RKO (cell line): ENCODE measurements around the gene CCDC39.
A peak's percentile ranks its signal among the peaks of the same experiment; 100 is the strongest.

ENCODE experiments used
- DNase-seq: peaks from one replicate; pipeline ENCODE4 v3.0.0-alpha.2; 2016; ENCODE audit warnings: low spot score

The CCDC39 gene

DNA sequence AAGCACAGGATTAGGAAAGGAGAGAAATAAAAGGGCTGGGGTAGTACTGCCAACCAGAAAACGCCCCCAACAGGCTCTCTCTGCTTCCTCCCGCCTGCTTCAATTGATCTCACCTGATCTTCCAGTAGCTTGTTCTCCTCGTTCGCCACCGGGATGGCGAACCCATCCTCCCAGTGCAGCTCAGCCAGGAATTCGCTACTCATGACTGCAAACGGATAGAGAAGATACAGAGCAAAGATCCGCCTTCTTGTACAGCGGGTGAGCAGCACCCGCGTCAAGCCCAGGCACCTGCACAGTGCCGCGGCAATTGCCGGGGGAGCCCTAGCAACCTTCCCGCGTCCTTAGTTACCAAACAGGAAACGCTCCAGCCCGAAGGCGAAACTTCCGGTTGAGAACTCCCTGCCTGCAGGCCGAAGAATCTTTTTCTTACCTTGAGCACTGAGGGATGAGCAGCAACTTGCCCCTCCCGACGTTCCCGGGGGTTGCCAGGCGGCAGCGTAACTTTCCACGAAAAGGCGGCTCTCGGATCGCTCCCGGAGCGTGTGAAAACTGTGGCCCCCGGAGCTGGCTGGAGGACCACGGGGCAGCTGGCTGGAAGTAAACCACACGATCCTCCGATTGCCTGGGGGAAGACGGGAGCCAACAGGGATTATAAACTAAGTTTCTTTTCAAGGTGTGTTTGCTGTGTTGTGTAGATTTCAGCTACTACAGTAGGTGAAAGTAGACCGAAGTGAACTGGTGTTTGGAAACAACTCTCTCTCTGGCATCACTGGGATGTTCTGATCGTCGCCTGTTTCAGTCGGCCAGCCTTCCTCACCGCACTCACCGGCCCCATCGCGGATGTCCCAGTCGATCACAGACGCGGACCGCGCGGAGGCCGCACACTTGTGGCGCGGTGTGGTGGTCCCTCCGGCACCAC lies at the start of gene CCDC39:
CCDC39 (minus strand) TSS at position 312 of the 919 bp plus-strand sequence; CDS start at position 203, 109 bp downstream.
- peak; percentile 75 for DNase-seq

DNA sequence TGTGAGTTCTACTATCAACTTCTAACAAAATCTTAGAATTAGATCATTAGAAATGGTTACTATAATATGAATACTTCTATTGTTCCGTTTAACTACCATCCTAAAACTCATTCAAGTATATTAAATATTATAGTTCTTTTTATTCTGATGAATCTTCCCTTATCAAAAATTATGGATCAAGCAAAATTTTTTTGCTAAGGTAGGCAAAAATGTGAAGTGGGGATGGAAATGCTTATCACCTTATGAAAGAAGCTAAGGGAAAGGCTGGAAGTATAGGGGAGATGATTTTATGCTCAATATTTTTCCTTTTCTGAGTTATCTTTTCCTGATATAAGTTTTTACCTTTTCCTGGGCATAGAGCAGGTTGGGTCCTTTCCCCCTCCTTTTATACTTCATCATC lies 40.7 kb upstream of the CCDC39 start:
- DNase-seq = no peak

DNA sequence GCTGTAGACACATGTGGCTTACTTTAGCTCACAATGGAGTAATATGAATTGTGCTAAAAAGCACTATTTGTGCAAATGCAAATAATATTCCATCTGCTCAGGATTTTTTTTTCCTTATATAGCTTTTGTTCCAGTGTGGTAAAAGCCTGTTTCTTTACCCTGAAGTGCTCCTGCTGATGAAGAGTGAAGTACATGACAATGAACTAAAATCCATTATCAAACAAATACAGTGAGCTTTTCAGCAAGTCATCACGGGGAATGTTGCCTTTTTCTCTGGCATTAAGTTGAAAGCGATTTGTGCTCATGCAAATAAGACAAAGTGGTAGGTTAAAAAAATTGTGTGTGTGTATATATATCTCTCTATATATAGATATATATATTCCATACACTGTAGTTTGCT lies 28.6 kb upstream of the CCDC39 start:
- no peak for DNase-seq

DNA sequence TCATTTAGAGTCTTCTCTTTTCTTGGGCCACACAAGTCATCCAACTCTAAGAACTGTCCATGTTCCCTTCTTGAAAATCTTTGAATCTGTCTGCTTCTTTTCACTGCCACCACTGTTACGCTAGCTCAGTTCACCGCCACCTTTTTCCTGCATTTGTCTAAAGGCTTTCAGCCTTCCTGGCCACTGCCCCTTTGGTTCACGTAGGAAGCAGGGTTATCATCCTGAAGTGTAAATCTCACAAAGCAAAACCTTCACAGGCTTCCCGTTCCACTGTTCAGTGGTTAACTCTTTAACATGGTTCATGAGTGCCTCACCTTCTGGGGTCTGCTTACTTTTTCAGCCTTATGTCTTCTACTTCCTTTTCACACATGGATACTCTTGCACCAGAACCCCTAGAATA lies 26.3 kb upstream of the CCDC39 start:
- DNase-seq = no peak

DNA sequence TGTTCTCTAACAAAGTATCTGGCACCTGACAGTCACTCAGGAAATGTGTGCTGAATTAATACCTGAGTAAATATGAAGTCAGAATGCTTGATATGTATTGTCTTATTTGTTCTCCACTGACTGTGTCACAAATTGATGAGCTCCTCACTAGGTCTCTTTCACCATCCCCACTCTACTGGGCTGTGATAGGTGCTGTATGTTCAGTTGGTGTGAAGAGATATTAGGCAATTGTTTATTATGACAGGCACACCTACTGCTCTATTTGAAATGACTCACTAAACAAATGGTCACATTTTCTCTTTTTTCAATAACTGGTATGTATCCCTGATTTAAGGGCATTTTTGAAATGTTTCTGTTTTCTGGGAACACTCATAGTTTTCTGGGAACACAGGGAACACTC lies 25.2 kb upstream of the CCDC39 start:
- no peak for DNase-seq

DNA sequence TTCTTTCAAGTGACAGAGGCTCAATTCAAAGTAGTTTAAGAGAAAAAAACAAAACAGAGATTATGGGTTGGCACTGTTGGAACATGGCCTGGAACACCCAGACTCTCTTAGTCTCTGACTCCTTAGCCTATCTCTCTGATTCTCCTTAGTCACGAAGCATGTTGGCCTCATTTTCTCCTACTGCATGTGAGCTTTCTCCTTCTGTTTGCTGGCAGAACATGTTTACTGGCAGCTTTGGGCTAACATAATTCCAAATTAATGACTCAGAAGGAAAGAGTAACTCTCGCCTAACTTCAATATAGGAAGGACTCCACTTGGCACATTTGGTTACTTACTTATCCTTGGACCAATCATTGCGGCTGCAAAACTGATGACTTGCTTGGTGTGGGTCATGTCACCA lies 21.7 kb upstream of the CCDC39 start:
- peak; percentile 2 for DNase-seq

DNA sequence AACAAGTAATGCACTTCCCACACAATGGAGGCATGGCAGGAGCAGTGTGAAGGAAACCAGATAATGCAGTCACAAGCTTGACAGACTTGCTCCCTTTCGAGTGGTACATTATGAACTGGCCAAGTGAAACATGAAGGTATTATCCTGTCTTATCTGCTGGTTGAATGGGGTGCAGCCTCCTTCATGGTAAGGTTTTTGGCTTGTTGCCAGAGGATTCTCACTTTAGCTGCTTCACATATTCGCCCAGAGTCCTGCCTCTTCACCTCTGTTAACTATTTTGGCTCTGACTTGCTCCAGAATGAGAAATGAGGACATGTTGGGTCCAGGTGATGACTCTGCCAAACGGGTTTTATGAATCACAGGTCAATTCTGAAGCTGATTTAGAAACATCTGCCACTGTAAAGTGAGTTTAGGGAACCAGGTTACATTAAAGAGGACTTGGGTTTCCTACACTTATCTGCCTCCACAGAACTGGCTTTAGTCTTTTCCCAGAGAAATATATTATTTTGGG lies 19.5 kb upstream of the CCDC39 start:
- no peak for DNase-seq

DNA sequence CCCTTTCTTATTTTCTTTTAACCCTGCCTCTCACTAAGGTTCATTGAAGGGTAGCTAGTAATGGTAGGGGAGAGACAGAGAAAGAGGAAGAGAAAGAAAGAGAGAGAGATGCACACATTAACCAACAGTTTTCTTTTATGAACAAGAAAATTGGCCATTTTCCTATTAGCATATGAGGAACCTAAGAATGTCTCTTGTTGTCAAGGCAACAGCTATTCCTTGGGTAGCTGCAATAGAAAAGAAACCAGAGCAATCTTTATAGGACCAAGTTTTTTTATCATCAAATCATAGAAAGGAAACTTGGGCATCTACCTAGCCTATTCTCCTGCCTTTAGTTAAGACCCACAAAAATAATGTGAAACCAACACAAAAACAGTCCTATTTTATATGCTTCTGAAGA lies 15.0 kb upstream of the CCDC39 start:
- DNase-seq = no peak

DNA sequence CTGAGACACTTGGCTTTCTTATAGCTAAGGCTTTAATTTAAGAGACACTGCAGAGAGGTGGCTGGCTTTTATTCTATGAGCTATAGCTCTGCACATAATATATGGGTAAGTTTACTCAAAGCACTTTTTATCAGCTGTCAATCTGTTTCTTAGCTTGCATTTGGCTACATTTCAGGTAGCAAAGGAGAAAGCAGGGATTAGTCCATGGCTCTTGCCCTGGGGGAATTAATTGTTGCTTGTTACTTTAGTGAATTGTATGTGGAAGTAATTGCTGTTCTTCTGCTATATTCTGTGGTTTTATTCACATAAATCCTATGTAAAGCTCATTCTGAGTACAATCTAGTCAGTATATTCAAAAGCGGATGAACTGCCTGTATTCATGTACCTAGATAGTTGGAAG lies 14.4 kb upstream of the CCDC39 start:
- no peak for DNase-seq

DNA sequence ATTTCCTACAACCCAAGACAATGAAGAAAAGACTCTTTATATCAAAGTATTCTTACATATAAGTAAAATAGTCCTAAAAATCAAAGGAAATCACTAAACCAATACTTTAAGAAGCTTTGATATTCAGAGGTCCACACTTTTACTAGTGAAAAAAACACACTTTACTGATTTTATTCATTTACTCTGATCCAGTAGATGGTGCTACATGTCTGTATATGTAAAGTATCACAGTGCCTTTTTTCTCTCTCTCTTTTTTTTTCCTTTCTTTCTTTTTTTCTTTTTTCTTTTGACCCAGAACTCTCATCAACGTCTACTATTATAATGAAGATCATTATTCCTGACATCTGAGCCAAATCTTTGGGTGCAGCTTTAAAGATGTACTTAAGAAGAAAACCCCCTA lies 10.8 kb upstream of the CCDC39 start:
- peak; percentile 16 for DNase-seq

DNA sequence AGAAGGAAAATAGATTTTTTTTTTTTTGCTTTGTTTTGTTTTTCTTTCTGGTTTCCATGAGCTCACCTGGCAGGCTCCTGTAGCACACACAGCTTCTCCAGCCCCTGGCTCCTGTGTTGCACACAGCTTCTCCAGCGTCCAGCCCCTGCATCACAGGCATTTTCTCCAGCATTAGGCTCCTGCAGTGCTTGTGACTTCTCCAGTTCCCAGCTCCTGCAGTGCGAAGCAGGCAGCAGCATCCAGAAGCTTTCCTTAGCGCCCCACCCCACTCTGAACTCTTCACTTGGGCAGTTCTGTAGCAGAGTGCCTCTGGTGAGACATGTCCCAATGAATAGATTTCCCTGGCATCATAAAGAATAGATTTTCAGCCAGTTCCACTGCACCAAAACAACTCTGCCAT lies 5.5 kb upstream of the CCDC39 start:
- no peak for DNase-seq

DNA sequence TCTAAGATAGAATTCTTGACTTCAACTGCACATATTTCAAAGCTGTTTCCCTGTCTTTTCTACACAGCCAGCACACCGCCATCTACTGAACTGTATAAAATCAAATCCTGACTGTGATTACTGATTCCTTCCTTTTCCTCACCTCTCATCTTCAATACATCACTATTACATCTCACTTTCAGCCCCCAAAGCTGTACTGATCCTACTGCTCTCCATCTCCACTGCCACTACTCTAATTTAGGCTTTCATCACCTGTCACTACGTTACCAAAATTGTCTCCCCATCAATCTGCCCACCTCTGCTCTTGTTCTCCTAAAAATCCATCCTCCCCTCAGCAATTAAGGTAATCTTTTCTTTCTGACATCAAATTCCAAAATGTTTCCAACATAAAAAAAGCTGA lies 4.5 kb upstream of the CCDC39 start:
- no peak for DNase-seq

DNA sequence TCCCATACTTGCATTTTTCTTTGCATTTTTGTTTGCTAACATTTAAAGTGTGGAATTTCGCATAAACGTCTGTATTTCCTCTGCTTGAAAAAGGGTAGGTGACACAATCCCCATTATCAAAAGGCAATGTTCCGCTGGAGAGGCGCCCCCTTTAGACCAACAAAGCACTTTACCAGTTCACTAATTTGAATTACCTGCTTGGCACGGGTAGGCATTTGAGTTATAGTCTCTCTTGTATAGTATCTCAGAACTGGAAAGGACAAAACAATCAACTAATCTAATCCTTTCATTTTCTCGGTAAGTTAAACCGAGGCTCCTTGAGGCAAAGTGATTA lies 775 bp upstream of the CCDC39 start:
- peak; percentile 63 for DNase-seq

DNA sequence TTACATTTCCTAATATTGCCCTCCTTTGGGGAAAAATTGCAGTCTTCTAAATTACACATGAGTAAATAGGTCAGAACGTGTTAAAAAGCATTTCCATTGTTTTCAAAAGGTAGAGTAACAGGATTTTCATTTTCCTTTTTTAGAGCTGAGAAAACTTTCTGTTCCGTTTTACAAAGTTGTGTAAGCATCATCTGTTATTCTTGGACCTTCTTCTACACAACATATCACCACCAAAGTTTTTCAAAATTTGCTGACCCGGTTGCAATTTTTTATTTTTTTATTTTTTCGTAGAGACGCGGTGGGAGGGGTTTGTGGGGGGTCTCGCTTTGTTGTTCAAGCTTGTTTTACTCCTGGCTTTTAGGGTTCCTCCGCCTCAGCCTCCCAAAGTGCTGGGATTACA lies 1.1 kb downstream of the CCDC39 start:
- no peak for DNase-seq

DNA sequence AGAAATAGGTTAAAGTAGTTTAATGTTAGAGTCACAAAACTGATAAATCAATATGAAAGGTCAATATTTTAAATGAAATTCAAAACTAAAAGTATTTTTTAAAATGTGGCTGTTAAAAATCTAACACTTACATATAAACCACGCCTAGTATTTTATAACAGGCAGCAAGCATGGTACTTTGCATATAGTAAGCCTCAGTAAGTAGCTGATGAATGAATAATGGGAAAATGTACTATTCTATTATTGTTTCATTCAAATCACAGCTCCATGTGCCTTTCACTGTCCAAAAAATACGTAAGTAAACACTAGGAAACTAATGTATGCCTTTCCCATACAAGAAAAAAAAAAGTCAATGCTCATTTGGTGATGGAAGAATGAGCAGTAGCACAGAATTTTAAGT lies 17.8 kb downstream of the CCDC39 start:
- DNase-seq = no peak

DNA sequence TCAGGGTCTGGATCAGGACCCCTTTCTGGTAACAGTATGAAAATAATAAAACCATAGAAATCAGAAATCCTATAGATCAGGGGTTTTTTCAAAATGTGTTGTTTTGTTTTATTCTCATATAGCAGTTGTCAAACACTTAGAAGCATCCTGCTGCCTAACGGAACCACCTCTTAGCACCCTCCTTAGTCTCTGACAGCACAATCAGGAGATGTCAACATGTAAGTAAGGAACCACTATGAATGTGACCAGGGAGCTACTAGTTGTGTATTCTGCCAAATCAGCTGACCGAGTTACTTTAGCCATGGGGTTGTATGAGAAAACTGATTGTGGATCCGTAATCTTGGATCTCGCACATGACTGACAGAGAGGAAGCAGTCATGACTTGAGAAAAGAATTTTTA lies 22.2 kb downstream of the CCDC39 start:
- no peak for DNase-seq

DNA sequence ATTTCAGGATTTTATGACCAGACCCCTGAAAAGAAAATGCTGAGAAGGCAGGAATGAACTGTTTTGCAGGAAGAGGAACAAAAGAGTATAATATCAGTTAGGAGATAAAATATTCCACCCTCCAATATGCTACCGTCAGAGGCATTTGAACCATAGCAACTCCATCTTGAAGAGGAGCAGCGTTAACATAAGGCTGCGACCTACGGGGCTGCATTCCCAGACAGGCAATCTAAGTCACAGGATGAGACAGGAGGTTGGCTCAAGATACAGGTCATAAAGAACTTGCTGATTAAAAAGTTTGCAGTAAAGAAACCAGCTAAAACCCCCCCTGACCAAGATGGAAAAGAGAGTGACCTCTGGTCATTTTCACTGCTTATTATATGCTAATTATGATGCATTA lies 22.9 kb downstream of the CCDC39 start:
- no peak for DNase-seq

DNA sequence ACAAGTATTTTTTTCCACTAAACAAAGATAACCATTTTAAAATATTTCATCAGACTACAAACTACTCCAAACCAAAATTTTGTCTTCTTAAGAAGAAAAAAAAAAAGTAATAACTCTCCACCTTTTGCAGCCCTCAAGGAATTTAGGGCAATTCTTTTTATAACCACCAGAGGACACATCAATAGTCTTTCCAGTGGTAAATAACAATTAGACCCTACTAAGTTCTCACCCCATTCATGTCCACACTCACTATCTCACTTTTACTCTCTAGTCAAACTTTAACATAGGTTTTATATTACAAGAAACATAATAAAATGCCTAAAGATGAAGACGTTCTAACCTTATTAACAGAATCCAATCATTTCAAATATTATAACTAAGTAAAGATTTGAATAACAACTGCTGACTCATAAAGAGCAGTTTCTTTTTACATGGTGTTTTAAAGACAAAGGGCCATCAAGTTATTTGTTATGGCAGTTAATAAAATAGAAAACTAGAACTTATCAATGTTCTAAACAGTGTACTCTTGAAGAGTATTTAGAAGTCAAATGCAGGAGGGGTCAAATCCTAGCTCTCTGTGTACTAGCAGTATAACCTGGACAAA lies 33.0 kb downstream of the CCDC39 start:
- DNase-seq = peak; percentile 24

DNA sequence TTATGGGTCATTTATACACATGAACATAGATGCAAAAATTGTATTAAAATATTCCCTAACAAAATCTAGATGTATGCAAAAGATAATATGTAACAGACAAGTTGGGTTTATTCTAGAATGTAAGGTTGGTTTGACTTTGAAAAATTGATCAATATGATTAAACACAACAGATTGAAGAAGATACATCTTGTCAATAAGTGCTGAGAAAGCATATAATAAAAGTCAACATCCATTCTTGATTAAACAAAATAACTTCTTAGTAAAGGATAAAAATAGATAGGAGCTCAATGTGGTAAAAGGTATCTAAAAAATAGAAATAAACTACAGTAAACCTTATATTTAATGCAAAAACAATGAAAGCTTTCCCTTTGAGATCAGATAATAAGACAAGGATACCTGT lies 38.3 kb downstream of the CCDC39 start:
- no peak for DNase-seq

DNA sequence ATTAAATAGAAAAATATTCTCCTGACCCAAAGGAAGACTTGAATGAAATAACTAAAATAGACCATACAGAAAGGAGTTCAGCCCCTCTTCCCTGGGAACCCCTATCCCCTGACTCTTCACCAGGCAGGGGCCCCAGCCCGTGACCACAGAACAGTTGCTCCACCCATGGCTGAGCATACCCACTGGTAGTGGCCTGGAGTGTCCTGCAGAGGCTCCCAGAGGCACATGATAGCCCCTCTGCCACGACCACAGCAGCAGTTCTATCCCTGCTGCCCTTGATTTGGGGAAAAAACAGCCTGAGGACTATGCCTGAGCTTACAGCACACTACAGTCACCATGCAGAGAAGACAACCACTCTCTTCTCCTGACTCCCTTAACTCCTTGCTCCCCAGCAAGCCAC lies 45.6 kb downstream of the CCDC39 start:
- DNase-seq = no peak

DNA sequence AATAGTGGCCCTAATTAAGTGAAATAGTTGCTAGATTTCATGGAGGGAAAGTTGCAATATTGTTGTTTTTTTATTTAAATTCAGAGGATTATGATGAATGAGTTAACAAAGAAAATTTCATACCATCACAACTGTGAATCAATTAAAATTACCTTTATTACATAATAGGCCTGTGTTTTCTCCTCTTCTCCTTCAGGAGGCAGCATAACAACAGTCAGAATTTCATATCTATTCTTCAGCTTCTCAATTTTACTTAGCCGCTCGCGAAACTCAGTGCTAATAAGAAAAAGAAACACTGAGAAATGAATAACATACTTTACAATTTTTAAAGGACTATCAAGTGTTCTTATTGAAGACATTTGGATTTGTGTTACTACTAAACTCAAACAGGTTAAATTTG lies 48.0 kb downstream of the CCDC39 start:
- no peak for DNase-seq

DNA sequence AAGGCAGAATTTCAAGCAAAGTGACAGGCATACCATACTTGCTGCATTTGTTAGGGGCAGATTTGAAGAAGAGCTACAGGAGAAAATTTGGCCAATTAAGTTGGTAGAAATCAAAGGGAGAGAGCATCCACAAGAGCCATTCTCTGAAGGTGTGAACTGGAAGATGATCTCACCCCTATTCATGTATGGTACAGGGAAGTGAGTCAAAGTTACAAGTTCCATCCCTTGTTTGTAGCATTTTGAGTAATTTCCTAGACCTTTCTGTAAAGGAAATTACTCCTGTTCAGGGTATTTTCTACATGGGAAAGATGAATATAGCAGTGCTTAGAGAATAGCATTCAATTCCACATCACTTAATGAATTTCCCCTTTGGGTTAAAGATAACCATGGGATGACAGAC lies 48.9 kb downstream of the CCDC39 start:
- DNase-seq = peak; percentile 34

DNA sequence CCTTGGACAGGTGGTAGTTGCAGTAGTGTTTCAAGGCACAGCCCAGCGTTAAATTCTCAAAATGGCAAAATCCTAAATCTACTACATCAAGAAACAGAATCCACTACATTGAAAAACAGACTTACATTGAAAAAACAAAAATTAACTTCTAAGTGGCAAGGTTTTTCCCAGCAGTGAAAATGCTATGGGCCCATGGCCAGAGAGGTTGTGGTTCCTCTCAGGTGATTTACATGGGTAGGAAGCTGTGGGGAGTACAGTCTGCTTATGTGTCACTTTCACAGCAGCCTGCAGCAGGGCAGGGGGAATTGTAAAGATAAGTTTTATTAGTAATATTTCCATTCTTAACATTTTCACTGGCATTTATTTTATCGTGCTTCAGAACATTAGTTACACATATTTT lies 52.4 kb downstream of the CCDC39 start:
- no peak for DNase-seq

DNA sequence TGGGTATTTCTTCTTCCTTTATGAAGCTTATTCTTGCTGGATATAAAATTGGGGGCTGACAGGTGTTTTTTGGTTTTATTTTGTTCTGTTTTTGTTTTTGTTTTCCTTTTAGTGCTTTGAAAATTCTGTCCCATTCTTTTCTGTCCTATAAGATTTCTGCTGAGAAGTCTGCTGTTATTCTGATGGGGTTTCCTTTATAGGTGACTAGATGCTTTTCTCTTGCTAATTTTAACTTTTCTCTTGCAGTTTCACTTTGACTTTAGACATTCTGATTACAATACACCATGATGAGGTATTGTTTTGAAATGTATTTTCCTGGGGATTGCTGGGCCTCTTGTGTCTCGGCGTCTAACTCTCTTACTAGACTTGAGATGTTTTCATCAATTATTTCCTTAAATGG lies 54.6 kb downstream of the CCDC39 start:
- DNase-seq = no peak
